HEK293 (cell line): Measurements from ENCODE around the gene PAEP.

Experiments used
- CTCF ChIA-PET: fragments of 350-600 bp; formaldehyde crosslinking; extraction: SDS; loops from one replicate; lab custom pipeline; 2021; ENCODE audit warnings: antibody characterized with exemption; lab: Yijun Ruan, JAX
- POLR2A ChIA-PET: fragments of 300-600 bp; formaldehyde crosslinking; extraction: SDS; loops from one replicate; lab custom pipeline; 2020; ENCODE audit warnings: antibody characterized with exemption, inconsistent platforms; lab: Yijun Ruan, JAX
- H3K27ac ChIP-seq: fragments of 200-500 bp; sonication (Bioruptor generic); 2 replicates; pipeline ENCODE4 v1.5.1; 2014; ENCODE audit warnings: low read depth, low read length, control low read depth, inconsistent platforms; ENCODE audit errors: extremely low read depth
- H3K36me3 ChIP-seq, 2 experiments: fragments of 200-500 bp in 1 of 2; sonication (Bioruptor generic) in 1 of 2; 1 replicate in 1 of 2; 2 replicates in 1 of 2; pipeline ENCODE4 v1.5.1; 2014 to 2017; ENCODE audit warnings: inconsistent platforms in 2 of 2, low read length in 2 of 2; ENCODE audit not compliant: control insufficient read depth in 2 of 2, insufficient read depth in 1 of 2
- H3K4me1 ChIP-seq: fragments of 200-500 bp; sonication (Bioruptor generic); 2 replicates; pipeline ENCODE4 v1.5.1; 2014; ENCODE audit warnings: mild to moderate bottlenecking, low read length, inconsistent platforms; ENCODE audit not compliant: control insufficient read depth, insufficient read depth
- H3K4me3 ChIP-seq: 2 replicates; pipeline ENCODE4 v1.5.1; 2011; ENCODE audit warnings: low read depth, mild to moderate bottlenecking, control low read depth, low read length, moderate library complexity
- H3K9me3 ChIP-seq: fragments of 200-500 bp; sonication (Bioruptor generic); 2 replicates; pipeline ENCODE4 v1.5.1; 2014; ENCODE audit warnings: low read depth, low read length, inconsistent platforms; ENCODE audit not compliant: control insufficient read depth, insufficient read depth
- BCL11A ChIP-seq: fragments of 450-650 bp; formaldehyde crosslinking; IDR thresholded peaks from 2 replicates; pipeline ENCODE4 v1.5.1; 2016; ENCODE audit warnings: low read depth, missing biosample characterization, missing genetic modification characterization
- RBAK ChIP-seq: fragments of 450-650 bp; formaldehyde crosslinking; IDR thresholded peaks from 2 replicates; pipeline ENCODE4 v1.5.1; 2016; ENCODE audit warnings: missing biosample characterization, missing genetic modification characterization
- ZBTB1 ChIP-seq: fragments of 450-650 bp; formaldehyde crosslinking; IDR thresholded peaks from 2 replicates; pipeline ENCODE4 v1.5.1; 2016; ENCODE audit warnings: missing biosample characterization, missing genetic modification characterization
- ZBTB17 ChIP-seq: fragments of 450-650 bp; formaldehyde crosslinking; IDR thresholded peaks from 2 replicates; pipeline ENCODE4 v1.5.1; 2016; ENCODE audit warnings: missing biosample characterization, missing genetic modification characterization
- ZBTB44 ChIP-seq: fragments of 450-650 bp; IDR thresholded peaks from 2 replicates; pipeline ENCODE4 v1.5.1; 2018; ENCODE audit warnings: missing biosample characterization, mild to moderate bottlenecking, missing genetic modification characterization
- ZFHX2 ChIP-seq: fragments of 450-650 bp; formaldehyde crosslinking; conservative IDR thresholded peaks from 2 replicates; pipeline ENCODE4 v1.5.1; 2016; ENCODE audit warnings: missing biosample characterization, missing genetic modification characterization
- ZNF19 ChIP-seq: fragments of 450-650 bp; formaldehyde crosslinking; IDR thresholded peaks from 2 replicates; pipeline ENCODE4; 2016; ENCODE audit warnings: missing biosample characterization, missing genetic modification characterization, low read depth
- ZNF280C ChIP-seq: fragments of 450-650 bp; formaldehyde crosslinking; IDR thresholded peaks from 2 replicates; pipeline ENCODE4 v1.5.1; 2016; ENCODE audit warnings: missing biosample characterization, missing genetic modification characterization
- ZNF280D ChIP-seq: fragments of 450-650 bp; formaldehyde crosslinking; IDR thresholded peaks from 2 replicates; pipeline ENCODE4 v1.5.1; 2016; ENCODE audit warnings: missing biosample characterization, missing genetic modification characterization
- ZNF366 ChIP-seq: fragments of 450-650 bp; formaldehyde crosslinking; conservative IDR thresholded peaks from 2 replicates; pipeline ENCODE4 v1.5.1; 2016; ENCODE audit warnings: missing biosample characterization, missing genetic modification characterization
- ZNF488 ChIP-seq: fragments of 450-650 bp; formaldehyde crosslinking; IDR thresholded peaks from 2 replicates; pipeline ENCODE4 v1.5.1; 2016; ENCODE audit warnings: missing biosample characterization, missing genetic modification characterization
- ZNF514 ChIP-seq: fragments of 450-650 bp; formaldehyde crosslinking; IDR thresholded peaks from 2 replicates; pipeline ENCODE4 v1.5.1; 2016; ENCODE audit warnings: missing biosample characterization, missing genetic modification characterization
- ZNF621 ChIP-seq: fragments of 450-650 bp; formaldehyde crosslinking; IDR thresholded peaks from 2 replicates; pipeline ENCODE4 v1.5.1; 2017; ENCODE audit warnings: missing biosample characterization, missing genetic modification characterization
- ZNF660 ChIP-seq: fragments of 450-650 bp; IDR thresholded peaks from 2 replicates; pipeline ENCODE4 v1.5.1; 2018; ENCODE audit warnings: missing biosample characterization, mild to moderate bottlenecking, missing genetic modification characterization
- ZNF692 ChIP-seq: fragments of 450-650 bp; formaldehyde crosslinking; IDR thresholded peaks from 2 replicates; pipeline ENCODE4 v1.5.1; 2016; ENCODE audit warnings: missing biosample characterization, missing genetic modification characterization
- ZSCAN5A ChIP-seq: fragments of 450-650 bp; formaldehyde crosslinking; IDR thresholded peaks from 2 replicates; pipeline ENCODE4 v1.5.1; 2016; ENCODE audit warnings: missing biosample characterization, missing genetic modification characterization

Gene PAEP

DNA sequence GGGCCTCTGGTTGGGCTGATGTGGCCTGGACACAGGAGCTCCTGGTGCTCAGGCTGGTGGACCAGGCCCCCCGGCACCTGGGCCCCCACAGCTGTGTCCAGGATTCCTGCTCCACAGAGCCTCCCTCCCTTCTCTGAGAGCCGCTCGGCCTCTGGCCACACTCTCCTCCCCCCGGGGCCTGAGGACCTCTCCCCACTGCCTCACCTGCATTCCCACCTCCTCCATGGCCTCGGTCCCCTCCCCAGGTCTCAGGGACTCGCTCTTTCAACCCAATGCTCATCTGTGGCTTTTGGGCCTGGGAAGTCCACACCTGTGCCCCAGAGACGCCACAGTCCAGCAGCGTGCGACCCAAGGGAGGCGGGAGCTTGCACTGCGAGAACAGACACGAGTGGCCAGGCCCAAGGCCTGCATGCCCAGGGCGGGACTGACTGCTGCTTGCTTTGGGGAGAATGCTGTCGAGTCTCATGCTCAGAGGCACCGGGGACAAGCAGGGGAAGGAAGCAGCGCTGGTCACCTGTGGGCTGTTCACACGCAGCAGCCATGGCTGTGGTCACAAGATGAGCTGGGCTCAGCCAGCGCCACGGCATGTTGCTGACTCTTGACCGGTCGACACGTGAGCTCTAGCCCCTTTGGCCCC, 14.6 kb downstream of the PAEP start:
- TF ChIP-seq ZNF514 (tag by site-specific recombination) (no peak), ZNF692 (tag by site-specific recombination) (no peak)
- Histone ChIP-seq H3K9me3 (no peaks in the 10 kb centered on the region), H3K27ac (no peak overlapping the region), H3K36me3 (no peaks in the 10 kb centered on the region), H3K4me3 (no peak overlapping the region), H3K4me1 (no peaks in the 10 kb centered on the region)
- POLR2A ChIA-PET: no interaction called here
- CTCF ChIA-PET: interaction anchor here (0.9 kb wide), 1 partner anchor 23 kb away, joined by 3 read pairs; no protein-coding TSS in a partner anchor

- CTCF ChIA-PET: no interaction called here
- H3K27ac ChIP-seq: no peak overlapping the region
- H3K4me1 ChIP-seq: no peaks in the 10 kb centered on the region
- TF ChIP-seq ZNF280D (tag by site-specific recombination) (no peak), BCL11A (no peak), ZNF280C (tag by site-specific recombination) (no peak)
- H3K36me3 ChIP-seq: no peaks in the 10 kb centered on the region
- no peak overlapping the region for H3K4me3 ChIP-seq
- H3K9me3 ChIP-seq: no peaks in the 10 kb centered on the region
- POLR2A ChIA-PET: no interaction called here
Observed at GRCh38 chr9:135577256-135577655, 15.7 kb downstream of the PAEP start.

- H3K9me3 ChIP-seq: no peaks in the 10 kb centered on the region
- CTCF ChIA-PET: no interaction called here
- POLR2A ChIA-PET: no interaction called here
Observed at GRCh38 chr9:135579356-135579755, 17.8 kb downstream of the PAEP start.

More at GRCh38 chr9:135579356-135579755, 17.8 kb downstream of the PAEP start:
- Histone ChIP-seq H3K4me1 (no peaks in the 10 kb centered on the region), H3K36me3 (no peaks in the 10 kb centered on the region), H3K27ac (no peak overlapping the region), H3K4me3 (no peak overlapping the region)
- TF ChIP-seq ZSCAN5A (tag by site-specific recombination) (no peak), ZNF621 (peak; percentile 21; the same call in 1 of the 2 replicates), RBAK (no peak), ZBTB44 (tag by site-specific recombination) (no peak), ZNF514 (tag by site-specific recombination) (0 out of 2 replicates have a peak, but pooled peaks have one; percentile 37), ZNF19 (tag by site-specific recombination) (no peak), ZBTB17 (tag by site-specific recombination) (peak; percentile 79), ZFHX2 (tag by site-specific recombination) (no peak), ZBTB1 (no peak), ZNF660 (tag by site-specific recombination) (no peak), ZNF366 (tag by site-specific recombination) (peak; percentile 83), ZNF488 (no peak)
